Measurements from ENCODE around the gene LRRC59. TPM values are rescaled to one million over a fixed set of nuclear protein-coding genes. Genes with fewer than 3 reads are reported as not detected.
"Not testable (repeated sequence)": the region's sequence is repeated elsewhere in the genome, so short reads cannot be mapped to it uniquely, and the experiment has no call there.

Gene LRRC59
- total and polyA plus RNA-seq, 4 donors: 43.8 to 117 (median 79.2) TPM

DNA sequence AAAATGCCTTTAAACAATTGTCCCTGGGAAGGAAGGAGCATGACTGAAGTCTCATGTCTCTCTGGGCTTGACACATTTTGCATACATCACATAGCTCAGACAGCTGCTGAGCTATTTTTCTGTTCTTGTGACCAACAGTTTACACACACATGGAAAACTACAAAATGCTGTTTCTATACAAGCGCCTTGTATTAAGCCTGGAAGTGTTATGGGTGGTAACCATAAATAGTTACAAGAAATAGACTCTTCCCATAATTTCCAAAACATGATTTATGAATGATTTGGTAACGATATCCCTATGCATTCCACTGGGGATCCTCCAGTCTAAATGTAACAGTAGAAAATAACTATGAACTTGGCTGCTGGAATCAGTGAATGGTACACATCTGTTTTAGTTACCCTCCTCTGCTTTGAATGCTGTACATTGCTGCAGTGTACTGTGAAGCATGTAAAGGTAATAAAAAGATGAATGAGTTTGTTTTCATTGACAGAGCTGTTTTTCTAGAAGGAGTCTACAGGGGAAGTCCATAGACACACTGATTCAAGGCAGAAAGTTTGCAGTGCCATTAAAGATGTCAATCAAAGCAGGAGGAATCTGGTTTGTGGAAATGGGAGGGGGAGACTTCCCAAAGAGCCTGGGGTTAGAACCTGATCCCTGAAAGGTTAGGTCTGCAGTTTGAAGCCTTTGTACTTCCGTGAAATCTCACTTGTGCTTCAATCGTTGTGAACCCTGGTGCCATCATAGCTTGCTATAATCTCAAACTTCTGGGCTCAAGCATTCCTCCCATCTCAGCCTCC lies 33.7 kb upstream of the LRRC59 start:
- TF ChIP-seq, protein P1, sequence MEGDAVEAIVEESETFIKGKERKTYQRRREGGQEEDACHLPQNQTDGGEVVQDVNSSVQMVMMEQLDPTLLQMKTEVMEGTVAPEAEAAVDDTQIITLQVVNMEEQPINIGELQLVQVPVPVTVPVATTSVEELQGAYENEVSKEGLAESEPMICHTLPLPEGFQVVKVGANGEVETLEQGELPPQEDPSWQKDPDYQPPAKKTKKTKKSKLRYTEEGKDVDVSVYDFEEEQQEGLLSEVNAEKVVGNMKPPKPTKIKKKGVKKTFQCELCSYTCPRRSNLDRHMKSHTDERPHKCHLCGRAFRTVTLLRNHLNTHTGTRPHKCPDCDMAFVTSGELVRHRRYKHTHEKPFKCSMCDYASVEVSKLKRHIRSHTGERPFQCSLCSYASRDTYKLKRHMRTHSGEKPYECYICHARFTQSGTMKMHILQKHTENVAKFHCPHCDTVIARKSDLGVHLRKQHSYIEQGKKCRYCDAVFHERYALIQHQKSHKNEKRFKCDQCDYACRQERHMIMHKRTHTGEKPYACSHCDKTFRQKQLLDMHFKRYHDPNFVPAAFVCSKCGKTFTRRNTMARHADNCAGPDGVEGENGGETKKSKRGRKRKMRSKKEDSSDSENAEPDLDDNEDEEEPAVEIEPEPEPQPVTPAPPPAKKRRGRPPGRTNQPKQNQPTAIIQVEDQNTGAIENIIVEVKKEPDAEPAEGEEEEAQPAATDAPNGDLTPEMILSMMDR (IDR thresholded peaks at IDR 0.05; ENCODE audit: control extremely low read depth, extremely low read depth): no peak
- Histone ChIP-seq H3K4me3 (no peak overlapping the region), H3K36me3 (ENCODE audit: control insufficient read depth in 4 of 4, insufficient read depth in 4 of 4, low read length in 4 of 4) (peaks cover 0 to 9% (median 1%) of the 10 kb centered on the region in 4 donors), H3K4me1 (ENCODE audit: control insufficient read depth in 5 of 5, insufficient read depth in 5 of 5, low read length in 5 of 5) (peaks cover 0 to 25% (median 11%) of the 10 kb centered on the region in 5 donors), H3K9me3 (ENCODE audit: control insufficient read depth in 4 of 4, insufficient read depth in 3 of 4, low read length in 3 of 4) (no peaks in the 10 kb centered on the region), H3K27ac (ENCODE audit: low read depth in 1 of 2, low read length in 1 of 2) (no peak overlapping the region), H3K9ac (ENCODE audit: insufficient read depth in 1 of 2, low read length in 2 of 2) (no peak overlapping the region), H3K27me3 (ENCODE audit: control insufficient read depth in 3 of 3, insufficient read depth in 3 of 3, low read length in 2 of 3) (no peaks in the 10 kb centered on the region)
- ATAC-seq (ENCODE audit: insufficient read depth, low FRiP score) (no peak), DNase-seq (peak in 1 of 3 donors; percentile 9)
- 74 to 85% methylated on average over 4 of the region's 4 CpGs for WGBS, 2 donors

DNA sequence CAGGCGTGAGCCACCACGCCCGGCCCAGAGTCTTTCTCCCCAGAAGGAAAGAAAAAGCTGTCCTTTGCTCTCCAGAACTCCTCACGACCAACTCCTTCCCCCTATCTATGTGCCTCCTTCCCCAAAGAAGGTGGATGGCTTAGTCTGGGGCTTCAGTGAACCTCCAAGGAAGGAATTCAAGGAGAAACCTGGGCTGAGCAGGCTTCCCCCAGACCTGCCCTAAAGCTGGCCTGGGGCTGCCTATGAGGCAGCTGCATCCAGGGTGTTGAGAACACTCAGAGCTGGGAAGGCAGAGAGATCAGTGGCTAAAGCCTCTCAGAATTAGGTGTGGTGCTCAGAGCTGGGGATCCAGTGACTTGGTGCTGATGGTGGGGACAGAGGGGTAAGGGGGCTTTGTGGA lies 32.5 kb upstream of the LRRC59 start:
- ATAC-seq (ENCODE audit: insufficient read depth, low FRiP score): no peak
- peak overlapping the region in 1 of 2 donors; percentile 57 for H3K27ac ChIP-seq (ENCODE audit: low read depth in 1 of 2, low read length in 1 of 2)
- TF ChIP-seq, protein P1 (IDR thresholded peaks at IDR 0.05; ENCODE audit: control extremely low read depth, extremely low read depth): no peak
- H3K9me3 ChIP-seq (ENCODE audit: control insufficient read depth in 4 of 4, insufficient read depth in 3 of 4, low read length in 3 of 4): no peaks in the 10 kb centered on the region
- no peaks in the 10 kb centered on the region for H3K27me3 ChIP-seq (ENCODE audit: control insufficient read depth in 3 of 3, insufficient read depth in 3 of 3, low read length in 2 of 3)
- H3K4me3 ChIP-seq: no peak overlapping the region
- peaks cover 0 to 36% (median 18%) of the 10 kb centered on the region in 5 donors for H3K4me1 ChIP-seq (ENCODE audit: control insufficient read depth in 5 of 5, insufficient read depth in 5 of 5, low read length in 5 of 5)
- no peak overlapping the region for H3K9ac ChIP-seq (ENCODE audit: insufficient read depth in 1 of 2, low read length in 2 of 2)
- H3K36me3 ChIP-seq (ENCODE audit: control insufficient read depth in 4 of 4, insufficient read depth in 4 of 4, low read length in 4 of 4): peaks cover 0 to 9% (median 1%) of the 10 kb centered on the region in 4 donors
- 90 to 95% methylated on average over 4 of the region's 4 CpGs for WGBS, 2 donors
- DNase-seq: no peak

DNA sequence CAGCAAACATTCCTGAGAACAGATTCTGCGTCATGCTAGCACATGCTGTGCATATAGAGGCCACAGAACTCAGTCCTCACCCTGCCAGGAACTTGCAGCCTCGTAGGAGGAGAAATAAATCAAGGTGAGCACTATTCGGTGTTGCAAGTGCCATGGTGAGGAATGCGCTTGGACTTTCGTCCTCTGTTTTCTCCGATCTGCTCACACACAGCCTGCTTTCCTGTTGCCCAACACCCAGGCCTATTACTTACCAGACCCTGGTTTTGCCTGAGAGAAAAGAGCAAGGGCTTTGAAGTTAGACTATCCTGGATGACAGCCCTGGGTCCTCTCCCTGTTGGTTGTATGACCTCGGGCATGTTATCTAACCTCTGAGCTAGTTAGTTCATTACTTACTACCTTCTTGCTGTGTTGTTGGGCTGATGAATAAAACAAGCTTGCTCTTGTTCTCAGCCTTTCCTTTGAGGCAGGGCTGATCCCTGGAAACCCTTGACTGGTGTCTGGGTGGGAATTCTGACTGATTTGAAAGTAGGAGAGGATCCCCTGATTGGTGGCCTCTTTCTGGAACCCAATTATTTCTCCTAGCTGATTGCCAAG lies 31.6 kb upstream of the LRRC59 start:
- 50 to 64% methylated on average over 7 of the region's 7 CpGs for WGBS, 2 donors
- ATAC-seq (ENCODE audit: insufficient read depth, low FRiP score) (no peak), DNase-seq (no peak)
- no peaks in the 10 kb centered on the region for H3K9me3 ChIP-seq (ENCODE audit: control insufficient read depth in 4 of 4, insufficient read depth in 3 of 4, low read length in 3 of 4)
- TF ChIP-seq, protein P1 (IDR thresholded peaks at IDR 0.05; ENCODE audit: control extremely low read depth, extremely low read depth): no peak
- H3K27ac ChIP-seq (ENCODE audit: low read depth in 1 of 2, low read length in 1 of 2): peak overlapping the region in 1 of 2 donors; percentile 40
- no peaks in the 10 kb centered on the region for H3K27me3 ChIP-seq (ENCODE audit: control insufficient read depth in 3 of 3, insufficient read depth in 3 of 3, low read length in 2 of 3)
- peaks cover 0 to 9% (median 1%) of the 10 kb centered on the region in 4 donors for H3K36me3 ChIP-seq (ENCODE audit: control insufficient read depth in 4 of 4, insufficient read depth in 4 of 4, low read length in 4 of 4)
- no peak overlapping the region for H3K4me3 ChIP-seq
- peak overlapping the region in 1 of 2 donors; percentile 1 for H3K9ac ChIP-seq (ENCODE audit: insufficient read depth in 1 of 2, low read length in 2 of 2)
- H3K4me1 ChIP-seq (ENCODE audit: control insufficient read depth in 5 of 5, insufficient read depth in 5 of 5, low read length in 5 of 5): peaks cover 0 to 44% (median 18%) of the 10 kb centered on the region in 5 donors

DNA sequence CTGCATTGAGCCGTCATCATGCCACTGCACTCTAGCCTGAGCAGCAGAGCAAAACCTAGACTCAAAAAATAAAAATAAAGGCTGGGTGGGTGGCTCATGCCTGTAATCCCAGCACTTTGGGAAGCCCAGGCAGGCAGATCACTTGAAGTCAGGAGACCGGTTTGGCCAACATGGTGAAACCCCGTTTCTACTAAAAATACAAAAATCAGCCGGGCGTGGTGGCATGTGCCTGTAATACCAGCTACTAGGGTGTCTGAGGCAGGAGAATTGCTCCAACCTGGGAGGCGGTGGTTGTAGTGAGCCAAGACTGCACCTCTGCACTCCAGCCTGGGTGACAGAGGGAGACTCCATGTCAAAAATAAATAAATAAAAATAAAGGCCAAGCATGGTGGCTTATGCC lies 30.8 kb upstream of the LRRC59 start:
- DNase-seq; H3K9ac ChIP-seq (ENCODE audit: insufficient read depth in 1 of 2, low read length in 2 of 2); H3K27ac ChIP-seq (ENCODE audit: low read depth in 1 of 2, low read length in 1 of 2); H3K9me3 ChIP-seq (ENCODE audit: control insufficient read depth in 4 of 4, insufficient read depth in 3 of 4, low read length in 3 of 4); H3K36me3 ChIP-seq (ENCODE audit: control insufficient read depth in 4 of 4, insufficient read depth in 4 of 4, low read length in 4 of 4); H3K27me3 ChIP-seq (ENCODE audit: control insufficient read depth in 3 of 3, insufficient read depth in 3 of 3, low read length in 2 of 3); ATAC-seq (ENCODE audit: insufficient read depth, low FRiP score); H3K4me3 ChIP-seq: not testable (repeated sequence)
- peaks cover 0 to 49% (median 18%) of the 10 kb centered on the region in 5 donors for H3K4me1 ChIP-seq (ENCODE audit: control insufficient read depth in 5 of 5, insufficient read depth in 5 of 5, low read length in 5 of 5)
- 67 to 81% methylated on average over 6 of the region's 6 CpGs for WGBS, 2 donors
